HFFc6 (cell line): ENCODE data around the gene COG5. TPM values are rescaled to one million over a fixed set of nuclear protein-coding genes. Genes with fewer than 3 reads are reported as not detected.
A peak's percentile ranks its signal among the peaks of the same experiment; 100 is the strongest.

Source experiments
- DNase-seq: peaks from one replicate; pipeline ENCODE4 v3.0.0-alpha.2; 2018
- H3K27ac Mint-ChIP-seq: 2 replicates; pipeline ENCODE4 v1.8.0; 2020; ENCODE audit warnings: mild to moderate bottlenecking, mixed read lengths
- H3K27me3 Mint-ChIP-seq: 2 replicates; pipeline ENCODE4 v1.8.0; 2021; ENCODE audit warnings: mild to moderate bottlenecking, moderate library complexity, mixed read lengths; ENCODE audit not compliant: insufficient read depth
- H3K36me3 Mint-ChIP-seq: 2 replicates; pipeline ENCODE4 v1.8.0; 2021; ENCODE audit warnings: low read depth, mixed read lengths
- H3K4me1 Mint-ChIP-seq: 2 replicates; pipeline ENCODE4 v1.8.0; 2020; ENCODE audit warnings: low read depth, mixed read lengths
- H3K4me3 Mint-ChIP-seq: 2 replicates; pipeline ENCODE4 v1.8.0; 2020; ENCODE audit warnings: mild to moderate bottlenecking, moderate library complexity, mixed read lengths
- H3K9me3 Mint-ChIP-seq: 2 replicates; pipeline ENCODE4 v1.8.0; 2020; ENCODE audit warnings: mild to moderate bottlenecking, mixed read lengths
- total RNA-seq, 6 experiments: library from RNA; stranded (reverse); fragmentation: NEBNext Ultra II Directional; extraction: Animal tissue kit (Norgen Biotek cat#: 25700); gene quantifications; 2 replicates in 1 of 6; 3 replicates in 5 of 6; pipeline ENCODE4 v1.2.3, GENCODE V29; 2021
- TF ChIP-seq, protein P1 (sequence below): fragments of 200-600 bp; sonication (generic); IDR thresholded peaks from 2 replicates; pipeline ENCODE4 v1.5.0; 2021; ENCODE audit warnings: antibody characterized with exemption, mild to moderate bottlenecking

The COG5 gene
- total RNA-seq, 6 experiments from 2014 or later = 25.6 to 34.8 (median 31.6) TPM

DNA sequence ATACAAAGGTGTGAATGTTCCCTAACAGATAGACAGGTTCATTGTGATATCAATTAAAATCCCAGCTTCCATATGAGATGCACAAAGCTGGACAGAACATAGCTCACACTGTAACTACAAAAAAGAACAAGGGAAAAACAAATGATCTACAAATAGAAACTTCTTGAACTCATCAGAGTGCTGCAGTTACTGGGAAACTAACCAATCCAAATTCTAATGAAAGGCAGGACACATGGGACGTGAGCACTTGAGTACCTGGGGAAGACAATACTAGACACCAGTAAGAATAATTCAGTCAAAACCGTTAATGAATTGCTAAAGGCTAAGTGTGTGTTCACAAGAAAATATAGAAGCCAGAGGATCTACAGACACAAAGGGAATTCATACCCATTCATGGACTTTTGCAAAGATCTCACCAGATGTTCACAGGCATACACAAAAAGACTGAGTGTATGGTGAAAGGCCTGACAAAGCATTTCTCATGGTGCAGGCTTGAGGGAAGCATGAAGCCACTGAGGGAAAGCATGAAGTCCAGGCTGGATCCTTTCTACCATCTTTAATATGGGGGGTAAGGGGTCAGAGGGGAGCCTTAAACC is 101.7 kb downstream of the COG5 start:
- TF ChIP-seq, protein P1, sequence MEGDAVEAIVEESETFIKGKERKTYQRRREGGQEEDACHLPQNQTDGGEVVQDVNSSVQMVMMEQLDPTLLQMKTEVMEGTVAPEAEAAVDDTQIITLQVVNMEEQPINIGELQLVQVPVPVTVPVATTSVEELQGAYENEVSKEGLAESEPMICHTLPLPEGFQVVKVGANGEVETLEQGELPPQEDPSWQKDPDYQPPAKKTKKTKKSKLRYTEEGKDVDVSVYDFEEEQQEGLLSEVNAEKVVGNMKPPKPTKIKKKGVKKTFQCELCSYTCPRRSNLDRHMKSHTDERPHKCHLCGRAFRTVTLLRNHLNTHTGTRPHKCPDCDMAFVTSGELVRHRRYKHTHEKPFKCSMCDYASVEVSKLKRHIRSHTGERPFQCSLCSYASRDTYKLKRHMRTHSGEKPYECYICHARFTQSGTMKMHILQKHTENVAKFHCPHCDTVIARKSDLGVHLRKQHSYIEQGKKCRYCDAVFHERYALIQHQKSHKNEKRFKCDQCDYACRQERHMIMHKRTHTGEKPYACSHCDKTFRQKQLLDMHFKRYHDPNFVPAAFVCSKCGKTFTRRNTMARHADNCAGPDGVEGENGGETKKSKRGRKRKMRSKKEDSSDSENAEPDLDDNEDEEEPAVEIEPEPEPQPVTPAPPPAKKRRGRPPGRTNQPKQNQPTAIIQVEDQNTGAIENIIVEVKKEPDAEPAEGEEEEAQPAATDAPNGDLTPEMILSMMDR = no peak
- 0 out of 2 replicates have a peak overlapping the region, but pooled peaks have one; percentile 0 for H3K27ac Mint-ChIP-seq
- H3K4me1 Mint-ChIP-seq = peaks cover 14% of the 10 kb centered on the region
- no peak overlapping the region for H3K4me3 Mint-ChIP-seq
- no peak for DNase-seq
- peaks cover 1% of the 10 kb centered on the region; the same call in 1 of the 2 replicates for H3K27me3 Mint-ChIP-seq
- H3K9me3 Mint-ChIP-seq = no peaks in the 10 kb centered on the region
- H3K36me3 Mint-ChIP-seq = peaks cover 4% of the 10 kb centered on the region; the same call in 1 of the 2 replicates

DNA sequence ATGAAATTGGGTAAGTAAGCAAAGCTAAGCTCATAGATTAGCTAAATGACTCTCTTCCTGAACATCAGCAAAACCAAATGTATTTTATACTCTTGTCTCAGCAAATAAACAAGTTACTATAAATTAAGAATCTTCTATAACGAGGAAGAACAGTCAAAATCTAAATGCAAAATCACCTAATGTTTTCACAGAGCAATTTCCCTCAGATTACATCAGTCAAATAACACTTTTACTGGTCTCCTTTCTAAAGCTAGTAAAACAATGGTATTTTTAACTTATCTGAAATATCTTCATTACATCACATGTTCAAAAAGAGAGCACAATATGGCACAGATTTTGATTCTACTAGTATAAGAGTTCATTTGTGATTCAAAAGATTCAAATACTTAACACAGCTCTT is 110.3 kb downstream of the COG5 start:
- no peak for DNase-seq

DNA sequence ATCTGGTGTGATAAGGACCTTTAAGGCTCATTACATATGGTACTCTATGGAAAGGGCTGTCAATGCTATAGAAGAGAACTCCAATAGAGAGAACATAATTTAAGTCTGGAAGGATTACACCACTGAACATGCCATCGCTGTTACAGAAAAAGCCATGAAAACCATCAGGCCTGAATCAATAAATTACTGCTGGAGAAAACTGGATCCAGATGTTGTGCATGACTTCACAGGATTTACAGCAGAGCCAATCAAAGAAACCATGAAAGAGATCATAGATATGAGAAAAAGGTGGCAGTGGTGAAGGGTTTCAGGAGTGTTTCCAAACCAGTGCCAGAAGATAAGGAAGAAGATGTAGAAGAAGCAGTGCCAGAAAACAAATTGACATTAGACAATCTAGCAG is 112.8 kb downstream of the COG5 start:
- Mint-ChIP-seq H3K27ac (no peak overlapping the region), H3K4me1 (peaks cover 18% of the 10 kb centered on the region), H3K27me3 (no peaks in the 10 kb centered on the region), H3K4me3 (no peak overlapping the region), H3K36me3 (peaks cover 23% of the 10 kb centered on the region), H3K9me3 (no peaks in the 10 kb centered on the region)
- TF ChIP-seq, protein P1 = no peak
- DNase-seq = no peak

More for the DNA sequence above, 110.3 kb downstream of the COG5 start:
- Mint-ChIP-seq H3K9me3 (no peaks in the 10 kb centered on the region), H3K4me1 (peaks cover 6% of the 10 kb centered on the region; the same call in 1 of the 2 replicates), H3K27me3 (peaks cover 1% of the 10 kb centered on the region; the same call in 1 of the 2 replicates), H3K36me3 (peaks cover 18% of the 10 kb centered on the region), H3K4me3 (no peak overlapping the region), H3K27ac (no peak overlapping the region)
- TF ChIP-seq, protein P1 = no peak

DNA sequence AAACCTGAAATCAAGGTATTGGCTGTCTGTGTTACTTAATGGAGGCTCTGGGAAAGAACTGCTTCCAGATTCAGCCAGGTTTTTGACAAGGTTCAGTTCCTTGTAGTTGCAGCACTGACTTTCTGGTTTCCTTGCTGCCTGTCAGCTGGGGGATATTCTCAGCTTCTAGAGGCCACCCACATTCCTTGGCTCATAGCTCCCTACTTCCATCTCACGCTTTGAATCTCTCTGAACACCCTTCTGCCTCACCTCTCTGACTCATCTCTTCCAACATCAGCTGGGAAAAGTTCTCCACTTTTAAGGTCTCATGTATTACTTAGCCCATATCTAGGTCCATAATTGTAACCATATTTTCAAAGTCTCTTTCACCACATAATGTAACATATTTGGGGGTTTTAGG is 116.7 kb downstream of the COG5 start:
- peaks cover 23% of the 10 kb centered on the region for H3K36me3 Mint-ChIP-seq
- H3K4me1 Mint-ChIP-seq = peaks cover 21% of the 10 kb centered on the region

DNA sequence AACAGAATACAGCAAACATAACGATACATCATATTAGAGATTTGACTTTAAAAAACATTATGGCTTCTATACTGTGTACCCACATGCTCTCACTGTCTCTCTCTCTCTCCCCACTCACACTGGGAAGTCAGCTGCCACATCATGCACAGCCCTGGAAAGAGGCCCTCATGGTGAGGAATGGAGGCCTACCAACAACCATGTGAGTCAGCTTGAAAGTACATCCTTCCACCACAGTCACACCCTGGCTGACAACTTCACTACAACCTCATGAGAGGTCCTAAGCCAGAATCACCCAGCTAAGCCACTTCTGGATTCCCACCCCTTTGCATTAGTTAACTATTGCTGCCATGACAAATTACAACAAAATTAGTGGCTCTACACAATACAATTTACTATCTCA is 117.2 kb downstream of the COG5 start:
- peak overlapping the region; percentile 32 for H3K27ac Mint-ChIP-seq
- DNase-seq = peak; percentile 58
- TF ChIP-seq, protein P1 = no peak

More for the DNA sequence above, 116.7 kb downstream of the COG5 start:
- TF ChIP-seq, protein P1 = no peak
- H3K27ac Mint-ChIP-seq = peak overlapping the region; percentile 32
- no peaks in the 10 kb centered on the region for H3K27me3 Mint-ChIP-seq
- H3K4me3 Mint-ChIP-seq = no peak overlapping the region
- peak; percentile 9 for DNase-seq
- H3K9me3 Mint-ChIP-seq = no peaks in the 10 kb centered on the region

More for the DNA sequence above, 117.2 kb downstream of the COG5 start:
- Mint-ChIP-seq H3K4me3 (no peak overlapping the region; the same call in 1 of the 2 replicates), H3K4me1 (peaks cover 26% of the 10 kb centered on the region), H3K36me3 (peaks cover 23% of the 10 kb centered on the region), H3K9me3 (no peaks in the 10 kb centered on the region), H3K27me3 (no peaks in the 10 kb centered on the region)
